ENCODE results near the gene CSF3R.
"Not testable (repeated sequence)": the region's sequence is repeated elsewhere in the genome, so short reads cannot be mapped to it uniquely, and the experiment has no call there.

The CSF3R gene

GRCh38 chr1:36511220-36511619 is 28.5 kb upstream of the CSF3R start:
- H3K9ac ChIP-seq (ENCODE audit: low read length); H3K4me3 ChIP-seq (ENCODE audit: low read depth in 1 of 2, low read length in 2 of 2); H3K9me3 ChIP-seq (ENCODE audit: low read length); H3K4me1 ChIP-seq (ENCODE audit: insufficient read depth, low read length); H3K27me3 ChIP-seq (ENCODE audit: control insufficient read depth in 1 of 2, insufficient read depth in 2 of 2, low read length in 2 of 2); H3K36me3 ChIP-seq (ENCODE audit: insufficient read depth, low read length); H3K27ac ChIP-seq (ENCODE audit: low read depth, low read length): not testable (repeated sequence)

DNA sequence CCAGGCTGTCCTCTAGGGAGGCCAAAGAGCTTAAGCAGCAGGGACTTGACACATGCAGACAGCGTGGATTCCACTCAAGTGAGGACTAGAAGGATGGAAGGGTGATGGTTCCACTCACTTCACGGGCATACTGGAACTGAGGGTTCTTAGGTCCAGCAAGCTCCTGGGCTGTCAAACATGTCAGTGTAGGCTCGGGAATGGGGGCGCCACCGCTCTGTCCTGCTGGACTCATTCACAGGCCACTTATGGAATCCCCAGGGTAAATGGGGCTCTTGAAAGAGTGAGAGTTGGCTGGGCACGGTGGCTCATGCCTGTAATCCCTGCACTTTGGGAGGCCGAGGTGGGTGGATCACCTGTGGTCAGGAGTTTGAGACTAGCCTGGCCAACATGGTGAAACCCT is 27.7 kb upstream of the CSF3R start:
- no peak overlapping the region for H3K4me3 ChIP-seq (ENCODE audit: low read depth in 1 of 2, low read length in 2 of 2)
- no peaks in the 10 kb centered on the region for H3K4me1 ChIP-seq (ENCODE audit: insufficient read depth, low read length)
- H3K27ac ChIP-seq (ENCODE audit: low read depth, low read length): no peak overlapping the region
- no peaks in the 10 kb centered on the region for H3K36me3 ChIP-seq (ENCODE audit: insufficient read depth, low read length)
- peaks cover 0 to 4% of the 10 kb centered on the region in 2 donors for H3K27me3 ChIP-seq (ENCODE audit: control insufficient read depth in 1 of 2, insufficient read depth in 2 of 2, low read length in 2 of 2)
- H3K9me3 ChIP-seq (ENCODE audit: low read length): no peaks in the 10 kb centered on the region
- no peak overlapping the region for H3K9ac ChIP-seq (ENCODE audit: low read length)

DNA sequence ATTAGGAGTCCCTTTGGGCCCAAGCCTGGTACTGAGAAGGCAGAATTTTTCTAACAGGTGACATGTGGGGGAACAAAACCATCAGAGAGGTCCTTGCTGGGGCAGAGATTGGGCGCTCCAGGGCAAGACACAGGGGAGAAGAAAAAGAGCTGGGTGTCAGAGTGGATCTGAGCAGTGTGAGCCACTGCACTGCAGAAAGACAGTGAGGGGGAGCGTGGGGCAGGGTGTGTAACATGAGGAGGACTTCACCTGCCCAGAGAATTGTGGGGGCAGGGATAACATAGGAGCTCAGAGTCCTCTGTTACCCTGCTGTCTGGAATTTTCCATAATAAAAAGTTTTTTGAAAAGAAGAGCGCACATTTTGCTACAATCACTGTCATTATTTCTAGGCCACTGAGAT is 25.5 kb upstream of the CSF3R start:
- Histone ChIP-seq H3K27me3 (ENCODE audit: control insufficient read depth in 1 of 2, insufficient read depth in 2 of 2, low read length in 2 of 2) (peaks cover 0 to 4% of the 10 kb centered on the region in 2 donors), H3K4me1 (ENCODE audit: insufficient read depth, low read length) (no peaks in the 10 kb centered on the region), H3K9ac (ENCODE audit: low read length) (no peak overlapping the region), H3K27ac (ENCODE audit: low read depth, low read length) (no peak overlapping the region), H3K36me3 (ENCODE audit: insufficient read depth, low read length) (no peaks in the 10 kb centered on the region), H3K4me3 (ENCODE audit: low read depth in 1 of 2, low read length in 2 of 2) (no peak overlapping the region), H3K9me3 (ENCODE audit: low read length) (no peaks in the 10 kb centered on the region)

DNA sequence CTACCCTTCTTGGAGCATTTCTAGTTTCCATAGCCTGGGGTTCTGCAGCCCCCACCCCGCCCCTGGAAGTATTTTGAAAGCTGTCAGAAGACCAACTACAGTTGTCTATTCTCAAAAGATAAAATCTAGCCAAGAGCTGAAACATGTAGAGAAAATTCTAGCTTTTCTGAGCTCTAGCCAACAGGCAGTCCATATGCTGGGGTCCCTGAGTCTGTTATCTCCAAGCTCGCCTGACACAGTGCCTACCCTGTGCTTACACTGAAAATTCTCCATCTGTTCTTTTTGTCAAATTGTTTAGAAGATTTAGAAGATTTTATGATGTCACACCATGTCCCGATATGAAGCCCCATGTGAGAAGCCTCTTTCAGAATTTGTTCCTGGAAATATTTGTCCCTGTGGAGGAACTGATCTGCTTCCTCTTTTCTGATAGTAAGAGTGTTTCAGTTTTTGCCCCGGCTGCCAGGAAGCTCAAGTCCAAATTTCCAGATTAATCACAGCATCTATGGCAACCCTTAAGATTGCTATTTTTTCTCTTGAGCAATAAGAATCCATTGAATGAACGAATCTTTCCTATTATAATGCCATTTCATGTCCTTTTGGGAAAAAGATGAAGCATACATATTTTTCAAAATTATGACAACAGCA is 23.7 kb upstream of the CSF3R start:
- H3K9ac ChIP-seq (ENCODE audit: low read length): no peak overlapping the region
- H3K9me3 ChIP-seq (ENCODE audit: low read length): no peaks in the 10 kb centered on the region
- H3K36me3 ChIP-seq (ENCODE audit: insufficient read depth, low read length): no peaks in the 10 kb centered on the region
- no peaks in the 10 kb centered on the region for H3K4me1 ChIP-seq (ENCODE audit: insufficient read depth, low read length)
- peaks cover 0 to 4% of the 10 kb centered on the region in 2 donors for H3K27me3 ChIP-seq (ENCODE audit: control insufficient read depth in 1 of 2, insufficient read depth in 2 of 2, low read length in 2 of 2)
- H3K4me3 ChIP-seq (ENCODE audit: low read depth in 1 of 2, low read length in 2 of 2): no peak overlapping the region
- no peak overlapping the region for H3K27ac ChIP-seq (ENCODE audit: low read depth, low read length)

DNA sequence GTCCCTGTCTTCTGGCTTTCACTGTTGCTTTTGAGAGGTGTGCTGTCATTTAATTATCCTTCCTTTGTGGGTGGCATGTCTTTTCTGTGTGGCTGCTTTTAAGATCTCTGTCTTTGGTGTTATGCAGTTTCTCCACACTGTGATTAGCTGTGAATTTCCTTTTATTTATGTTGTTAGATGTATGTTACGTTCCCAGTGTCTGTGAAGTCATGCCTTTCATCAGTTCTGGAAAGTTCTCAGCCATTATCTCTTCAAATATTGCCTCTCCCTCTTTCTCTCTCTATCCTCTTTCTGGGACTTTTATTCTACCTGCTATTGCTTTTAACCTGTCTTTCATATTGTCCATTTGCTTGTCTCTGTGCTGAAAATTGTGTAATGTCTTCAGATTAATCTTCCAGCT is 21.0 kb upstream of the CSF3R start:
- Histone ChIP-seq H3K4me3 (ENCODE audit: low read depth in 1 of 2, low read length in 2 of 2) (no peak overlapping the region), H3K27me3 (ENCODE audit: control insufficient read depth in 1 of 2, insufficient read depth in 2 of 2, low read length in 2 of 2) (no peaks in the 10 kb centered on the region), H3K4me1 (ENCODE audit: insufficient read depth, low read length) (no peaks in the 10 kb centered on the region), H3K9me3 (ENCODE audit: low read length) (no peaks in the 10 kb centered on the region), H3K36me3 (ENCODE audit: insufficient read depth, low read length) (no peaks in the 10 kb centered on the region), H3K27ac (ENCODE audit: low read depth, low read length) (no peak overlapping the region), H3K9ac (ENCODE audit: low read length) (no peak overlapping the region)

DNA sequence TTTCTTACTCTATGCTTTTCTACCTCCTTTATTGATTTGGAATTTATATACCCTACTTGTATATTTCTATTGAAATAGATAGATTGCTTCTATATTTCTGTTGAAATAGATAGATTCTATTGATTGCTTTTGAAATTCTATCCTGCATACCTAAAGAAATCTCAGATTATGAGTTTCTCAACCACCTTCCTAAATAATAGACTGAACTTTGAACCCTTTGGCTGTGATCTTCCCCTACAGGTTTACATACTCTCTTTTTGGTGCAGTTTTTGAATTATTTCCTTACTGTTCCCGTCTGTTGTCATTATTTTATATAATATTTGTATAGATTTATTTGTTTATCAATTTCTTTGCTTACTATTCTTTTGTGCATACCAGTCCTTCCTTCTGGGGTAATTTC is 20.4 kb upstream of the CSF3R start:
- no peaks in the 10 kb centered on the region for H3K36me3 ChIP-seq (ENCODE audit: insufficient read depth, low read length)
- no peak overlapping the region for H3K9ac ChIP-seq (ENCODE audit: low read length)
- H3K27ac ChIP-seq (ENCODE audit: low read depth, low read length): no peak overlapping the region
- no peaks in the 10 kb centered on the region for H3K4me1 ChIP-seq (ENCODE audit: insufficient read depth, low read length)
- no peaks in the 10 kb centered on the region for H3K27me3 ChIP-seq (ENCODE audit: control insufficient read depth in 1 of 2, insufficient read depth in 2 of 2, low read length in 2 of 2)
- no peaks in the 10 kb centered on the region for H3K9me3 ChIP-seq (ENCODE audit: low read length)
- no peak overlapping the region for H3K4me3 ChIP-seq (ENCODE audit: low read depth in 1 of 2, low read length in 2 of 2)

DNA sequence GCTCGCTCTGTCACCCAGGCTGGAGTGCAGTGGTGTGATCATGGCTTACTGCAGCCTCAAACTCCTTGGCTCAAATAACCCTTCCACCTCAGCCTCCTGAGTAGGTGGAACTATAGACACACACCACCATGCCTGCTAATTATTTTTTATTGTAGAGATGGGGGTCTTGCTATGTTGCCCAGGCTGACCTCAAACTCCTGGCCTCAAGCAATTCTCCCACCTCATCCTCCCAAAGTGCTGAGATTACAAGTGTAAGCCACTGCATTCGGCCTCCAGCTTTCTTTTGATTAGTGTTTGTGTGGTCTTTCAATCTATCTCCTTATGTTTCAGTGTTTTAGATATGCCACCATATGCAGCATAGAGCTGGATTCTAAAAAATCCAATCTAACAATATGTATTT is 19.9 kb upstream of the CSF3R start:
- no peak overlapping the region for H3K27ac ChIP-seq (ENCODE audit: low read depth, low read length)
- H3K27me3 ChIP-seq (ENCODE audit: control insufficient read depth in 1 of 2, insufficient read depth in 2 of 2, low read length in 2 of 2): no peaks in the 10 kb centered on the region
- H3K36me3 ChIP-seq (ENCODE audit: insufficient read depth, low read length): no peaks in the 10 kb centered on the region

GRCh38 chr1:36501911-36502310 is 19.2 kb upstream of the CSF3R start:
- H3K27me3 ChIP-seq (ENCODE audit: control insufficient read depth in 1 of 2, insufficient read depth in 2 of 2, low read length in 2 of 2); H3K9me3 ChIP-seq (ENCODE audit: low read length); H3K9ac ChIP-seq (ENCODE audit: low read length); H3K4me1 ChIP-seq (ENCODE audit: insufficient read depth, low read length); H3K36me3 ChIP-seq (ENCODE audit: insufficient read depth, low read length); H3K27ac ChIP-seq (ENCODE audit: low read depth, low read length); H3K4me3 ChIP-seq (ENCODE audit: low read depth in 1 of 2, low read length in 2 of 2): not testable (repeated sequence)

More for the DNA sequence above, 19.9 kb upstream of the CSF3R start:
- Histone ChIP-seq H3K4me3 (ENCODE audit: low read depth in 1 of 2, low read length in 2 of 2) (no peak overlapping the region), H3K9ac (ENCODE audit: low read length) (no peak overlapping the region), H3K4me1 (ENCODE audit: insufficient read depth, low read length) (no peaks in the 10 kb centered on the region), H3K9me3 (ENCODE audit: low read length) (no peaks in the 10 kb centered on the region)

GRCh38 chr1:36497207-36497606 is 14.5 kb upstream of the CSF3R start:
- Histone ChIP-seq H3K27me3 (ENCODE audit: control insufficient read depth in 1 of 2, insufficient read depth in 2 of 2, low read length in 2 of 2) (peaks cover 0 to 4% of the 10 kb centered on the region in 2 donors), H3K4me1 (ENCODE audit: insufficient read depth, low read length) (no peaks in the 10 kb centered on the region), H3K4me3 (ENCODE audit: low read depth in 1 of 2, low read length in 2 of 2) (no peak overlapping the region), H3K27ac (ENCODE audit: low read depth, low read length) (no peak overlapping the region), H3K9me3 (ENCODE audit: low read length) (no peaks in the 10 kb centered on the region), H3K9ac (ENCODE audit: low read length) (no peak overlapping the region), H3K36me3 (ENCODE audit: insufficient read depth, low read length) (no peaks in the 10 kb centered on the region)

DNA sequence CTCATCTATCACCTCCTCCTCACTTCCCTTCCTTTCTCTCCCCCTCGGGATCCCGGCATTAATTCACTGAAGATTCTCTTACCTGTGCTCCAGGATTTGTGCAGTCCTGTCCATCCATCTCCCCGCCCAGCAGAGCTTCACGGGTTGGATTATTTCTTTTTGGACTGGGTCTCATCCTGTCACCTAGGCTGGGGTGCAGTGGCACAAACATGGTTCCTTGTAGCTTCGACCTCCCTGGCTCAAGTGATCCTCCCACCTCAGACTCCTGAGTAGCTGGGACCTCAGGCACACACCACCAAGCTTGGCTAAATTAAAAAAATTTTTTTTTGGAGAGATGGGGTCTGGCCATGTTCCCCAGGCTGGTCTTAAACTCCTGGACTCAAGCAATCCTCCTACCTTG is 12.3 kb upstream of the CSF3R start:
- Histone ChIP-seq H3K27me3 (ENCODE audit: control insufficient read depth in 1 of 2, insufficient read depth in 2 of 2, low read length in 2 of 2) (peaks cover 0 to 5% of the 10 kb centered on the region in 2 donors), H3K27ac (ENCODE audit: low read depth, low read length) (no peak overlapping the region), H3K4me1 (ENCODE audit: insufficient read depth, low read length) (no peaks in the 10 kb centered on the region), H3K9ac (ENCODE audit: low read length) (no peak overlapping the region), H3K4me3 (ENCODE audit: low read depth in 1 of 2, low read length in 2 of 2) (no peak overlapping the region), H3K36me3 (ENCODE audit: insufficient read depth, low read length) (no peaks in the 10 kb centered on the region), H3K9me3 (ENCODE audit: low read length) (no peaks in the 10 kb centered on the region)

DNA sequence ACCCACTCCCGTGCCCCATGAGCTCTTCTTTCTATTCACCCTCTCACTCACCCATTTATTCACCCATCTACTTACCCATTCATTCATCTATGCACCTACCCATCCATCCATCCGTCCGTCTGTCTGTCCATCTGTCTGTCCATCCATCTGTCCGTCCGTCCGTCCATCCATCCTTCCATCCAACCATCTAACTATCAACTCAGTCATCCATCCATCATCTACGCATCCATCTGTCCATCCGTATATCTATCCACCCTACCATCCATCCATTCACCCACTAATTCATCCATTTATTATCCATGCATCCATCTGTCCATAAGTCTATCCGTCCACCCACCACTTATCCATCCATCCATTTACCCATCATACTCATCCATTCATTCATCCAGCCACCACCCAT is 10.8 kb upstream of the CSF3R start:
- Histone ChIP-seq H3K4me3 (ENCODE audit: low read depth in 1 of 2, low read length in 2 of 2) (no peak overlapping the region), H3K9ac (ENCODE audit: low read length) (no peak overlapping the region), H3K4me1 (ENCODE audit: insufficient read depth, low read length) (no peaks in the 10 kb centered on the region), H3K9me3 (ENCODE audit: low read length) (no peaks in the 10 kb centered on the region), H3K27me3 (ENCODE audit: control insufficient read depth in 1 of 2, insufficient read depth in 2 of 2, low read length in 2 of 2) (peaks cover 0 to 5% of the 10 kb centered on the region in 2 donors), H3K36me3 (ENCODE audit: insufficient read depth, low read length) (no peaks in the 10 kb centered on the region), H3K27ac (ENCODE audit: low read depth, low read length) (no peak overlapping the region)

GRCh38 chr1:36492491-36492890 is 9.8 kb upstream of the CSF3R start:
- Histone ChIP-seq H3K36me3 (ENCODE audit: insufficient read depth, low read length) (no peaks in the 10 kb centered on the region), H3K27ac (ENCODE audit: low read depth, low read length) (no peak overlapping the region), H3K4me1 (ENCODE audit: insufficient read depth, low read length) (no peaks in the 10 kb centered on the region), H3K9ac (ENCODE audit: low read length) (no peak overlapping the region), H3K9me3 (ENCODE audit: low read length) (no peaks in the 10 kb centered on the region), H3K4me3 (ENCODE audit: low read depth in 1 of 2, low read length in 2 of 2) (no peak overlapping the region), H3K27me3 (ENCODE audit: control insufficient read depth in 1 of 2, insufficient read depth in 2 of 2, low read length in 2 of 2) (peaks cover 0 to 5% of the 10 kb centered on the region in 2 donors)

Data from muscle layer of colon (tissue), 2 donors.